ENCODE measurements around the gene SNED1.

DNA sequence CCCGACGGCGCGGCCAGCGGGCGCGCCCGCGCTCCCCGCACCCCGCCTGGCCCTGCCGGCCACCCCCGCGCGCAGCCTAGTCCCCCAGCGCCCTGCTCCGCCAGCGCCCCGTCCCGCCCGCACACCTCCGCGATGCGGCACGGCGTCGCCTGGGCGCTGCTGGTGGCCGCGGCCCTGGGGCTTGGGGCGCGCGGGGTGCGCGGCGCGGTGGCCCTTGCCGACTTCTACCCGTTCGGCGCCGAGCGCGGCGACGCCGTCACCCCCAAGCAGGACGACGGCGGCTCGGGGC lies 232 bp downstream of the SNED1 start:
- TF ChIP-seq CTCF (IDR thresholded peaks at IDR 0.05; ENCODE audit: insufficient read depth, low read length), result no peak
- TF ChIP-seq POLR2AphosphoS5 (IDR thresholded peaks at IDR 0.05; ENCODE audit: low read depth), result no peak
- no peak for TF ChIP-seq SPI1 (IDR thresholded peaks at IDR 0.05; ENCODE audit: borderline replicate concordance, low read depth)
